ENCODE measurements around the gene FERMT1. TPM values are rescaled to one million over a fixed set of nuclear protein-coding genes. Genes with fewer than 3 reads are reported as not detected.

Gene FERMT1
- total and polyA plus RNA-seq, 4 donors: 0.83 to 2.4 (median 1.5) TPM

GRCh38 chr20:6066582-6066981 lies 56.2 kb downstream of the FERMT1 start:
- H3K9me3 ChIP-seq (ENCODE audit: control insufficient read depth in 4 of 4, insufficient read depth in 3 of 4, low read length in 3 of 4): no peaks in the 10 kb centered on the region
- no peak overlapping the region for H3K4me3 ChIP-seq
- H3K27me3 ChIP-seq (ENCODE audit: control insufficient read depth in 3 of 3, insufficient read depth in 3 of 3, low read length in 2 of 3): no peaks in the 10 kb centered on the region
- TF ChIP-seq CTCF (IDR thresholded peaks at IDR 0.05; ENCODE audit: control extremely low read depth, extremely low read depth): no peak
- no peak overlapping the region for H3K27ac ChIP-seq (ENCODE audit: low read depth in 1 of 2, low read length in 1 of 2)
- ATAC-seq (ENCODE audit: insufficient read depth, low FRiP score) (no peak), DNase-seq (no peak)
- no peak overlapping the region for H3K9ac ChIP-seq (ENCODE audit: insufficient read depth in 1 of 2, low read length in 2 of 2)
- H3K4me1 ChIP-seq (ENCODE audit: control insufficient read depth in 5 of 5, insufficient read depth in 5 of 5, low read length in 5 of 5): no peaks in the 10 kb centered on the region
- H3K36me3 ChIP-seq (ENCODE audit: control insufficient read depth in 4 of 4, insufficient read depth in 4 of 4, low read length in 4 of 4): no peaks in the 10 kb centered on the region
- 84 to 87% methylated on average over 3 of the region's 3 CpGs for WGBS, 2 donors

GRCh38 chr20:6061544-6061943 lies 61.3 kb downstream of the FERMT1 start:
- no peak for ATAC-seq (ENCODE audit: insufficient read depth, low FRiP score)

GRCh38 chr20:6060213-6060612 lies 62.6 kb downstream of the FERMT1 start:
- H3K9me3 ChIP-seq (ENCODE audit: control insufficient read depth in 4 of 4, insufficient read depth in 3 of 4, low read length in 3 of 4): no peaks in the 10 kb centered on the region
- TF ChIP-seq CTCF (IDR thresholded peaks at IDR 0.05; ENCODE audit: control extremely low read depth, extremely low read depth): no peak
- no peak overlapping the region for H3K27ac ChIP-seq (ENCODE audit: low read depth in 1 of 2, low read length in 1 of 2)
- H3K9ac ChIP-seq (ENCODE audit: insufficient read depth in 1 of 2, low read length in 2 of 2): no peak overlapping the region
- no peak for ATAC-seq (ENCODE audit: insufficient read depth, low FRiP score)
- no peaks in the 10 kb centered on the region for H3K36me3 ChIP-seq (ENCODE audit: control insufficient read depth in 4 of 4, insufficient read depth in 4 of 4, low read length in 4 of 4)
- H3K4me1 ChIP-seq (ENCODE audit: control insufficient read depth in 5 of 5, insufficient read depth in 5 of 5, low read length in 5 of 5): peaks cover 0 to 6% (median 0%) of the 10 kb centered on the region in 5 donors
- no peak for DNase-seq
- H3K4me3 ChIP-seq: no peak overlapping the region
- WGBS, 2 donors: 52 to 77% methylated on average over 6 of the region's 6 CpGs
- H3K27me3 ChIP-seq (ENCODE audit: control insufficient read depth in 3 of 3, insufficient read depth in 3 of 3, low read length in 2 of 3): peaks cover 0 to 3% (median 0%) of the 10 kb centered on the region in 3 donors

More at GRCh38 chr20:6061544-6061943, 61.3 kb downstream of the FERMT1 start:
- 58 to 62% methylated on average over 2 of the region's 2 CpGs for WGBS, 2 donors
- H3K9me3 ChIP-seq (ENCODE audit: control insufficient read depth in 4 of 4, insufficient read depth in 3 of 4, low read length in 3 of 4): no peaks in the 10 kb centered on the region
- no peak for DNase-seq
- H3K27me3 ChIP-seq (ENCODE audit: control insufficient read depth in 3 of 3, insufficient read depth in 3 of 3, low read length in 2 of 3): peaks cover 0 to 3% (median 0%) of the 10 kb centered on the region in 3 donors
- H3K4me1 ChIP-seq (ENCODE audit: control insufficient read depth in 5 of 5, insufficient read depth in 5 of 5, low read length in 5 of 5): peaks cover 0 to 6% (median 0%) of the 10 kb centered on the region in 5 donors
- H3K27ac ChIP-seq (ENCODE audit: low read depth in 1 of 2, low read length in 1 of 2): no peak overlapping the region
- H3K36me3 ChIP-seq (ENCODE audit: control insufficient read depth in 4 of 4, insufficient read depth in 4 of 4, low read length in 4 of 4): no peaks in the 10 kb centered on the region
- H3K4me3 ChIP-seq: no peak overlapping the region
- H3K9ac ChIP-seq (ENCODE audit: insufficient read depth in 1 of 2, low read length in 2 of 2): no peak overlapping the region
- TF ChIP-seq CTCF (IDR thresholded peaks at IDR 0.05; ENCODE audit: control extremely low read depth, extremely low read depth): no peak

Measured in lung (tissue), 12 donors.